DOHH2 (cell line): ENCODE data around the gene CADPS.

Experiments
- CTCF ChIP-seq: fragments of 200-600 bp; sonication (generic); IDR thresholded peaks from one replicate; pipeline ENCODE4 v1.5.1; 2014; ENCODE audit warnings: antibody characterized with exemption, mild to moderate bottlenecking, low read depth, low read length; ENCODE audit not compliant: poor library complexity, severe bottlenecking
- EZH2phosphoT487 ChIP-seq: fragments of 200-600 bp; sonication (generic); IDR thresholded peaks from 2 replicates; pipeline ENCODE4 v1.6.1; 2017; ENCODE audit warnings: borderline replicate concordance, mild to moderate bottlenecking, antibody characterized with exemption, low read length, moderate library complexity, mixed read lengths

GRCh38 chr3:62554264-62554799 is 320.9 kb downstream of the CADPS start:
- TF ChIP-seq CTCF (peak; percentile 37), EZH2phosphoT487 (no peak)
